Neural progenitor cell (in vitro differentiated cells): Measurements from ENCODE around the gene FSTL5.

Source experiments
- EZH2 ChIP-seq: fragments of 200-600 bp; sonication (generic); IDR thresholded peaks from 2 replicates; pipeline ENCODE4 v1.6.1; 2017; ENCODE audit warnings: antibody characterized with exemption, mild to moderate bottlenecking, moderate library complexity
- EZH2phosphoT487 ChIP-seq: fragments of 200-600 bp; sonication (generic); IDR thresholded peaks from 2 replicates; pipeline ENCODE4 v1.6.1; 2017; ENCODE audit warnings: antibody characterized with exemption
- TF ChIP-seq, protein P1 (sequence below): fragments of 200-600 bp; sonication (generic); IDR thresholded peaks from 2 replicates; pipeline ENCODE4 v1.5.1; 2017; ENCODE audit warnings: antibody characterized with exemption, mild to moderate bottlenecking

DNA sequence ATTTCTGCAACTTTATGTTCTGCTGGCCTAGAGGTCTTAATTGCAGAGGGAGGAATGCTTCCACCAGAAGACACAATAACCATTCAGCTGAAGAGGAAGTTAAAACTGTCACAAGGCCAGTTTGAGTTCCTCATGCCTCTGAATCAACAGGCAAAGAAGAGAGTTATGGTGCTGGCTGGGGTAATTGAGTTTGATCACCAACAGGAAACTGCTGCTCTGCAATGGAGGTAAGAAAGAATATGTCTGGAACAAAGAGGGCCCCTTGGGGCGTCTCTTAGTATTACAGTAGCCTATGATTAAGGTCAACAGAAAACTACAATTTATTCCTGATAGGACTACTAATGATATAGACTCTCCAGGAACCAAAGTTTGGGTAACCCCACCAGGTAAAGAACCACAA lies 744.0 kb downstream of the FSTL5 start:
- TF ChIP-seq, protein P1, sequence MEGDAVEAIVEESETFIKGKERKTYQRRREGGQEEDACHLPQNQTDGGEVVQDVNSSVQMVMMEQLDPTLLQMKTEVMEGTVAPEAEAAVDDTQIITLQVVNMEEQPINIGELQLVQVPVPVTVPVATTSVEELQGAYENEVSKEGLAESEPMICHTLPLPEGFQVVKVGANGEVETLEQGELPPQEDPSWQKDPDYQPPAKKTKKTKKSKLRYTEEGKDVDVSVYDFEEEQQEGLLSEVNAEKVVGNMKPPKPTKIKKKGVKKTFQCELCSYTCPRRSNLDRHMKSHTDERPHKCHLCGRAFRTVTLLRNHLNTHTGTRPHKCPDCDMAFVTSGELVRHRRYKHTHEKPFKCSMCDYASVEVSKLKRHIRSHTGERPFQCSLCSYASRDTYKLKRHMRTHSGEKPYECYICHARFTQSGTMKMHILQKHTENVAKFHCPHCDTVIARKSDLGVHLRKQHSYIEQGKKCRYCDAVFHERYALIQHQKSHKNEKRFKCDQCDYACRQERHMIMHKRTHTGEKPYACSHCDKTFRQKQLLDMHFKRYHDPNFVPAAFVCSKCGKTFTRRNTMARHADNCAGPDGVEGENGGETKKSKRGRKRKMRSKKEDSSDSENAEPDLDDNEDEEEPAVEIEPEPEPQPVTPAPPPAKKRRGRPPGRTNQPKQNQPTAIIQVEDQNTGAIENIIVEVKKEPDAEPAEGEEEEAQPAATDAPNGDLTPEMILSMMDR, result peak; percentile 29
- TF ChIP-seq EZH2, result no peak
- TF ChIP-seq EZH2phosphoT487, result no peak
